Posterior vena cava (tissue), 2 donors: Measurements from ENCODE around the gene WDTC1. TPM values are rescaled to one million over a fixed set of nuclear protein-coding genes. Genes with fewer than 3 reads are reported as not detected.
"Not testable (repeated sequence)": the region's sequence is repeated elsewhere in the genome, so short reads cannot be mapped to it uniquely, and the experiment has no call there.

ENCODE experiments used
- DNase-seq: peaks from one replicate; pipeline ENCODE4 v3.0.0-alpha.2; 2020; ENCODE audit warnings: low spot score
- intact Hi-C, 2 donors: fragments of 100-400 bp; cut with DNase I; formaldehyde crosslinking; loops; one replicate each; pipeline versions ENCODE4 v1.14.1 to v1.14.2; 2022 to 2023
- total RNA-seq, 2 donors: library from RNA; stranded (reverse); fragmentation: NEBNext Ultra II Directional; extraction: Animal tissue kit (Norgen Biotek cat#: 25700); gene quantifications; one replicate each; pipeline ENCODE4 v1.2.1, GENCODE V29; 2021
- donor health status: DM: yes; HTN: yes; CAD: no.
- donor health status: DM: yes; HTN: yes; CAD: no.

WDTC1 gene
- total RNA-seq, 2 donors from 2014 or later: 22.6 to 27.4 TPM

GRCh38 chr1:27238032-27238431, 3.6 kb downstream of the WDTC1 start:
- DNase-seq: no peak
- intact Hi-C loops: no loop called here

GRCh38 chr1:27241677-27242076, 7.2 kb downstream of the WDTC1 start:
- intact Hi-C loops: no loop called here
- no peak for DNase-seq

GRCh38 chr1:27243665-27244064, 9.2 kb downstream of the WDTC1 start:
- DNase-seq, intact Hi-C loops: not testable (repeated sequence)

GRCh38 chr1:27246194-27246593, 11.8 kb downstream of the WDTC1 start:
- intact Hi-C loops: no loop called here
- DNase-seq: no peak

- intact Hi-C loops: no loop called here
- no peak for DNase-seq
Measured at GRCh38 chr1:27253596-27253995, 19.2 kb downstream of the WDTC1 start.

- intact Hi-C loops: no loop called here
- no peak for DNase-seq
Measured at GRCh38 chr1:27255136-27255535, 20.7 kb downstream of the WDTC1 start.

GRCh38 chr1:27257155-27257554, 22.7 kb downstream of the WDTC1 start:
- intact Hi-C loops: no loop called here
- no peak for DNase-seq

- intact Hi-C loops: no loop called here
Measured at GRCh38 chr1:27258598-27258997, 24.2 kb downstream of the WDTC1 start.

GRCh38 chr1:27267153-27267552, 32.7 kb downstream of the WDTC1 start:
- intact Hi-C loops: no loop called here

More at GRCh38 chr1:27258598-27258997, 24.2 kb downstream of the WDTC1 start:
- no peak for DNase-seq

GRCh38 chr1:27269276-27269675, 34.8 kb downstream of the WDTC1 start:
- intact Hi-C loops: no loop called here
- no peak for DNase-seq

More at GRCh38 chr1:27267153-27267552, 32.7 kb downstream of the WDTC1 start:
- no peak for DNase-seq

GRCh38 chr1:27274204-27274603, 39.8 kb downstream of the WDTC1 start:
- intact Hi-C loops: no loop called here
- no peak for DNase-seq

- no peak for DNase-seq
- intact Hi-C loops: loop anchor here in 1 of 2 donors (5.0 kb wide), 1 partner anchor 863 kb away; the partner anchor contains the start of gene LIN28A
Measured at GRCh38 chr1:27275696-27276095, 41.3 kb downstream of the WDTC1 start.

GRCh38 chr1:27284425-27285273, 50.2 kb downstream of the WDTC1 start:
- DNase-seq: peak; percentile 93
- intact Hi-C loops: loop anchor here (2.0 to 5.0 kb wide), 2 partner anchors 182 kb away; no protein-coding TSS in a partner anchor

- intact Hi-C loops: loop anchor here (2.0 to 5.0 kb wide), 2 partner anchors 182 to 183 kb away; no protein-coding TSS in a partner anchor
Measured at GRCh38 chr1:27285274-27285660, 50.8 kb downstream of the WDTC1 start.

GRCh38 chr1:27285821-27286220, 51.4 kb downstream of the WDTC1 start:
- intact Hi-C loops: loop anchor here (2.0 to 5.0 kb wide), 2 partner anchors 183 to 184 kb away; no protein-coding TSS in a partner anchor
- DNase-seq: not testable (repeated sequence)

More at GRCh38 chr1:27285274-27285660, 50.8 kb downstream of the WDTC1 start:
- DNase-seq: no peak

- not testable (repeated sequence) for DNase-seq
- intact Hi-C loops: loop anchor here in 1 of 2 donors (5.0 kb wide), 1 partner anchor 187 kb away; no protein-coding TSS in a partner anchor
Measured at GRCh38 chr1:27289125-27289524, 54.7 kb downstream of the WDTC1 start.

GRCh38 chr1:27290581-27290980, 56.1 kb downstream of the WDTC1 start:
- intact Hi-C loops: no loop called here
- no peak for DNase-seq

GRCh38 chr1:27292106-27292505, 57.7 kb downstream of the WDTC1 start:
- no peak for DNase-seq
- intact Hi-C loops: no loop called here

GRCh38 chr1:27293915-27294314, 59.5 kb downstream of the WDTC1 start:
- intact Hi-C loops: no loop called here
- DNase-seq: peak; percentile 45

- DNase-seq: peak; percentile 92
- intact Hi-C loops: no loop called here
Measured at GRCh38 chr1:27296773-27297291, 62.4 kb downstream of the WDTC1 start.
